ENCODE results near the gene ZC3H18.
A peak's percentile ranks its signal among the peaks of the same experiment; 100 is the strongest.
"Not testable (repeated sequence)": the region's sequence is repeated elsewhere in the genome, so short reads cannot be mapped to it uniquely, and the experiment has no call there.

ZC3H18 gene

DNA sequence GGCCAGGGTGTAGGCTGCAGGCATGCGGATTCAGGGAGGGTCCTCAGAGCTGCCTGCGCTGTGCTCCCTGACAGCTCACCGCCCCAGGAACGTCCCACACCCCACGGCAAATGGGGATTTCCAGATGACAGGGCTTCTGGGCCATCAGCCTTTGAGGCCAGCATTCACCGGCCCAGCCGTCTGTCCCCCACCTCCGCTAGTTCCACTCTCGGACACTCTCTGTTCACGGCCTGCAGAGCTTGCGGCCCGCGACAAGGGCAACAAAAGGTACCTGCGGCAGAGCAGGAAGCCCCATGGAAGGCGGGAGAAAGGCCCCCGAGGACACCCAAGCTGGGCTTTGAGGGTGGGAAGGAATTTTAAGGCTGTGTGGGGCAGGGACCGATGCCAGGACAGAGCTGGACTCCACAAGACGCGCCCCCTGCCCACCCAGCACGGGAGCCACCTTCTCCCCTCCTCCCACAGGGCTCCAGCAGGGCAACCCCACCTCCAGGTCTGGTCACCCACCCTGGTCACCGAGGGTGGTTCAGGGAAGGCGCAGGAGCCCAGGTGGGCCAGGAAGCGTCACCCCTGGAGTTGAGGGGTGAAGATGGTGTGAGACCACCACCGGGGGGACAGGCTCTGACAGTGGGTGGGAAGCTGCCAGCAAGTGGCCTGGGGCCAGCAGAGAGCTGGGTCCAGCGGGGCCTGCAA, 86.2 kb downstream of the ZC3H18 start:
- no peak for DNase-seq

DNA sequence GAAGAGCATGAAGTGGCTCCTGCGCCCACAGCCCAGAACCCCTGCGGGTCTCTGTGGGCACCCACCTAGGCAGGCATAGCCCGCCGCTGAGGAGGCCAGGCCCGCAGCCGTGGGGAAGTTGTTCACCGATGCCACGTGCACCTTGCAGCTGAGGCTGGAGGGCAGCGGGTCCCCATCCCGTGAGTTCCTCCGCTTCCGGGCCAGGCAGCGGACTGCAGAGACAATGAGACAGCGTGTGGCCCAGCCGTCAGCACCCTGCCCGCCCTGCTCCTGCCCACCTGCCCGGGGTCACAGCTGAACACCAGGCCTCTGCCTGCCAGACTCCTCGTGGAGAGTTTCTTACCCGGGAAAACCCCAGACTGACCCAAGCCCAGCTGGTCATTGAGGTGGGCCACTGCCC, 87.2 kb downstream of the ZC3H18 start:
- DNase-seq: no peak

DNA sequence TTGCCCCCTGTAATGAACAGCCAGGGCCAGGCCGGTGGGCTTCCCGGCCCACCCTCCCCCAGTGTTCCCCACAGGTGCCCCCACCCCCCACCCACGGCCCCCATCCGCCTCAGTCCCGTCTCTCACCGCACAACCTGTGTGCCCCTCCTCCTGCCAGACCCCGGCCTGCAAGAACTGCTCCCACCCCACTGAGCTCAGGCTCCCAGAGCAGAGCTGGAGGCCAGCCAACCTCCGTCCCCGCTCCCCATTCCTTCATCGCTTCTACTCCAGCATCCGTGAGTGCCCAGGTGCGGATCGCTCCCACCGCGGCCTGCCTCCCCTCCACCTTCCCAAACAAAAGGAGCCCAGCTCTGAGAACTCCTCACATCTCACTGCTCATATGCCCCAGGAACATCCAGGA, 88.5 kb downstream of the ZC3H18 start:
- DNase-seq: no peak

- no peak for DNase-seq
These were observed 89.0 kb downstream of the ZC3H18 start for GRCh38 chr16:88659160-88659559.

DNA sequence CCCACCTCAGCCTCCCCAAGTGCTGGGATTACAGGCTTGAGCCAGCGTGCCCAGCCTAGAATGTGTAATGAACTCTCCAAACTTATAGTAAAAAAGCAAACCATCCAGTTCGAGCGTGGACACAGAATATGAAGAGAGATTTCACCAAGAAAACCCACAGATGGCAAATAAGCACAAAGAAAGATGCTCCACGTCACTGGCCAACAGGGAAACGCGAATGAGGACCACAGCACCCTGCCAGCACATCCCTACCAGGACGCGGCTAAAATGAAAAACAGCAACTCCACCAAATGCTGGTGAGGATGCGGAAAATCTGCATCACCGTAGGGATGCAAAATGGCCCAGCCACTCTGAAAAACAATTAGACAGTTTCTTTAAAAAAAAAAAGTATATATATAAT, 91.3 kb downstream of the ZC3H18 start:
- DNase-seq: no peak

DNA sequence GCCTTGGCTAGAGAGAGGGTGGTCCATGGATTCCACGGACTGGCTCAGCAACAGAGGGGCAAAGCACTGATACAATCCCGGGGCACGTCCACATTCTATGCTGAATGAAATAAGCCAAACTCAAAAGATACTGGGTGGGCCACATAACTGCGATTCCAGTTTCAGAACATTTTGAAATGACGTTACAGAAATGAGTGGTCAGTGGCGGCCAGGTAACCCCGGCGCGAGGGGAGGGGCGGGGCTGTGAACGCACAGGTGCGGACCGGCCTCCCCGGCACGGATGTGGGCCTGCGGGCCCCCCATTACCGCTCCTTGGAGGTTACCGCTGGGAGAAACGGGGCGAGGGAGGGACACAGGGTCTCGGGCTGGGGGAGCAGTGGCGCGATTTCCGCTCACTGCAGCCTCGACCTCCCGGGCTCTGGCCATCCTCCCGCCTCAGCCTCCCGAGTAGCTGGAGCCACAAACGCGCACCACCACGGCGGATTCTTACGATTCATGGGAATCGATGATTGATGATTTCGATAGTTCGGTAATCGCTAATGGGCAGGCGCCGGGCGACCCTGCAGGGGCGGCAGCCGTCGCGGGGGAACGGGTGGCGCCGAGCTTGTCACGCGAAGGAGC, 92.1 kb downstream of the ZC3H18 start:
- DNase-seq: no peak

DNA sequence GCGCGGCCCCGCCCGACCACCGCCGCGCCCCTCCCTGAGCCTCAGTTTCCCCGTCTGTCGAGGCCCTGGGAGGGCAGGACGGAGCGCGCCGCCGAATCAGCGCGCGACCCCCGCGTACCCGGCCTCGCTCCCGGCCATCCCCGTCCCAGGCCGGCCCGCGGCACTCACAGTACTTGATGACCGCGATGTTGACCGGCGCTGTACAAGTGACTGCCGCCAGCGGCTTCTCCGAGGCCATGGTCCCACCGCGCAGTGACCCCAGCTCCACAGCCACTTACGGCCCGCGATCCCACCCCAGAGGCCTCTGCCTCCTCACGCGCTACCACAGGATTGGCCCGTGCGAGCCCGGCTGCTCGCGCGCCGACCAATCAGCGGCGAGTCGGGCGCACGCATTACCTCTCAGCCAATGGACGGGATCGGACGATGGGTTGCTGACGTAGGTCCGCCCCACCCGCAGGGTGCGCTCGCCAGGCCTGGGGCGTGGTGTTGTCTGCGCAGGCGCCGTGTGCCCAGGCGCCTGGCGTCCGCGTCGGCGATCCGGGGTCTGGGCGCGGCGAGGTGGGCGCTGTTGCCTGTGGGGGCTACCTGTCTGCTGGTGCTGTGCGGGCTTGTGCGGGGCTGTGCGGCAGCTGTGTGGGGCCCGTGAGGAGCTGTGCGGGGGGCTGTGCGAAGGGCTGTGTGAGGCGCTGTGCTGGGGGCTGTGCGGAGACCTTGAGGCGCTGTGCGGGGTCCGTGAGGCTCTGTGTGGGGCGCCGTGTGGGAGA, 92.8 kb downstream of the ZC3H18 start, which contains the start of gene MVD:
MVD (minus strand) TSS at position 249 of the 764 bp plus-strand sequence; CDS start at position 238, 11 bp downstream.
- peak; percentile 92 to 94 for DNase-seq

DNA sequence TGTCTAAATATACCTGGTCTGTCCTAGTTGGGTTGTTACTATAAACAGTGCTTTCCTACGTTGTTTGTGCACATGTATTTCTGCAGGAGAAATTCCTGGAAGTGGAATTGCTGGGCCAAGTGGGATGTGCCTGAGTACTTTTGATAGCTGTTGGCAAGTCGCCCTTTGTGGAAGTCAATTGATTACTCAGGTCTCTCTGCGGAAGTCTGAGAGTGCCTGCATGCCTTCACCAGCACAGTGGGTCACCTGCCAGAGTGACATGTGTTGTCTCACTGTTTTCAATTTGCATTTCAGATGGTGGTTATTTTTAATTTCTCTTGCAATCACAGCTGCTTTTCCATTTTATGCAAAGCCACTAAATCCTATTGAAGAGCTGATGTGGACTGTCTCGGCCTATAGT, 94.9 kb downstream of the ZC3H18 start:
- no peak for DNase-seq

GRCh38 chr16:88665570-88665969, 95.4 kb downstream of the ZC3H18 start:
- DNase-seq: no peak

GRCh38 chr16:88667461-88667860, 97.3 kb downstream of the ZC3H18 start:
- DNase-seq: no peak

GRCh38 chr16:88669493-88669892, 99.3 kb downstream of the ZC3H18 start:
- not testable (repeated sequence) for DNase-seq

DNA sequence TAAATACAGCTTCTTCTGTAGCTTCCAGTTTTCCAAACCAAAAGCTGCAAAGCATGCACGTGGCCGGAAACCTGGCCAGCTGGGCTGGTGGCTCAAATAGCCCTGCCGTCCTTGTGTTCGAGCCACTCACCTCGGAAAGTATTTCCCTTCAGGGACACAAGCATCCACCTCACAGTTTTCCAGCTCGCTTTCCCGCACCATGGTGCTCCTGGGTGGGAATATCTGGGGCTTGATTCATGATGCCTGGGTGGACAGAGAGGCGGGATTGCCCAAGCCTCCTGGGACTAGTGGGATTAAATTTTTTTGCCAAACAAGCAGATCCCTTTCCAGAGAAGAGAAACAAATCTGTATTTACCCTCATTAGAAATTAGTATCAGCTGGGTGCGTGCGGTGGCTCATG, 99.8 kb downstream of the ZC3H18 start:
- no peak for DNase-seq

- DNase-seq: no peak
These were observed 101.6 kb downstream of the ZC3H18 start for GRCh38 chr16:88671806-88672205.

GRCh38 chr16:88672776-88673175, 102.6 kb downstream of the ZC3H18 start:
- DNase-seq: no peak

- no peak for DNase-seq
These were observed 103.6 kb downstream of the ZC3H18 start for GRCh38 chr16:88673716-88674379.

DNA sequence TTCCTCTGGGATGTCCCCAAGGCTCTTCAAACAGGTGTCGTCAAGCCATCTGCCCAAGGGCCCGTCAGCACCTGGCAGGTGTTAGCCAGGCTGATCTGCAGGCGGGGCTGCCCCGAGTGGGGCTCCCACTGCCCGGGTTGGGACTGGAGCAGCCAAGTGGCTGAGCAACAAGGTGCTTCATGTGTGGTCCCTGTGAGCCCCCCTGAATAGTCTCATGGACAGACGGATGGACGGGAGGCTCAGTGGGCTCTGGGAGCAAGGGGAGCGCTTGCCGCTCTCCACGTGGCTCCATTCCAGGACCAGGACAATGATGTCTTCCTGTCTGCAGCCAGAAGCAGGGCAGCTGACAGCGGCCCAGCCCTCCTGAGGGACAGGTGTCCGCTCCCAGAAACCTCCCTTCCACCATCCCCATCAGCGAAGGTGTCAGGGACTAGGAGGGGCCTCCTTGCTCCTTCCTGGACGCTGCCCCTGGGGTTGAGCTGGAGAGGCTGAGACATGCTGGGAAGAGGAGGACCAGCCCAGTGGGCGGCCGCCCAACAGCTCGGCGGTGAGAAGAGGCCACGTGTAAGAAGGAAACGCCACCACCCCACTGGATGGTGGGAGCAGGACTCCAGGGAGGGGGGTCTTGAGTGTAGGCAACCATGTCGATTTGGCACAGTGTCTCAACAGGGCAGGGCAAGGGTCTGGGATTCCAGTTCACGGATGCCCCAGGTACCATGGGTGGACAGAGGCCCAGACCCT, 106.5 kb downstream of the ZC3H18 start:
- no peak for DNase-seq

DNA sequence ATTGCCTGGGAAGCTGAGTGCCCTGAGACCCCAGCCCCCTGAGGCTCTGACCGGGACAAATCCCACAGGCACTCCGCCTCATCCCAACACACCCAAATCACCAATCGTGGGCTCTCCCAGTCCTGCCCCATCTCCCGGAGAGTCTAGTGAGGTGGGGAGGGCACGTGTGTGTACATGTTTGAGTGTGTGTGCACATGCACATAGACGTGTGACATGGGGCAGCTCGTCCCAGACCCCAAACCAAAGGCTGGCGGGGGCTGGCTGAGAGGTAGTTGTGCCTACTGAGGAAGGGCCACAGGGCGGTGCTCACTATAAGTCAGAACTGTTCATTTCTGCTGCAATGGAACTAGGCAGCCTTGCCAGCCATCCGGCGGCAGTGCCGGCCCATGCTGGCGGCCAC, 107.5 kb downstream of the ZC3H18 start:
- no peak for DNase-seq

DNA sequence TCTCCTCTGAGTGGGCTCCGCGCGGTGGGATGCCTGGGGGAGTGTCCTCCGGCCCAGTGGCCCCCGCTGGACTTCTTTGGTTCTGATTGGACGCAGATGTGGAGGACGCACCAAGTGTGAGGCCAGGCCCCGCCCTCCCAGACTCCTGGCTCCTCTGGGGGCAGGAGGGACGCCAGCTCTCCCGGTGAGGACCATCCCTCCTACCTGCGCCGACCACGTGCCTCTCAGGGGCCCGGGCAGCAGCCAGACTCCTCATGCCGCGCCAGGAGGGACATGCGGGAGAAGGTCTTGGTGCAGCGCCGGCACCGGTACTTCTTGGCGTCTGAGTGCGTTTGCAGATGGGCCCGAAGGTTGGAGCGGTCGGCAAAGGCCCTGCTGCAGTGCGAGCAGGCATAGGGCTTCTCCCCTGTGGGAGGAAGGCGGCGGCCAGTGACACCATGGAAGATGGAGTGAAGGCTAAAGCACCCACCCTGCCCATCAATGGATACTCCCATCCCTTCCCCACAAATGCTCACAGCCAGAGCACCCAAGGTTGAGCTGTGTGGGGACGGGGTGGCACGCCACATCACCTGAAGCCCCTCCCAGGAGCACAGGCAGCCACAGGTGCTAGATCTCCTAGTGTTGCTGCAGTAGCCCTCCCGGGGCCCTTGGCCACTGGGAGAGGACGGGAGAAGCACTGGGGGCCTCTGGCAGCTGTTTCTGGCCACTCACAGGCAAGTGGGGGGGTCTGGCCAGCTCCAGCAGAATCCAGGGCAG, 108.2 kb downstream of the ZC3H18 start:
- DNase-seq: no peak

GRCh38 chr16:88680554-88681083, 110.4 kb downstream of the ZC3H18 start:
- no peak for DNase-seq

DNA sequence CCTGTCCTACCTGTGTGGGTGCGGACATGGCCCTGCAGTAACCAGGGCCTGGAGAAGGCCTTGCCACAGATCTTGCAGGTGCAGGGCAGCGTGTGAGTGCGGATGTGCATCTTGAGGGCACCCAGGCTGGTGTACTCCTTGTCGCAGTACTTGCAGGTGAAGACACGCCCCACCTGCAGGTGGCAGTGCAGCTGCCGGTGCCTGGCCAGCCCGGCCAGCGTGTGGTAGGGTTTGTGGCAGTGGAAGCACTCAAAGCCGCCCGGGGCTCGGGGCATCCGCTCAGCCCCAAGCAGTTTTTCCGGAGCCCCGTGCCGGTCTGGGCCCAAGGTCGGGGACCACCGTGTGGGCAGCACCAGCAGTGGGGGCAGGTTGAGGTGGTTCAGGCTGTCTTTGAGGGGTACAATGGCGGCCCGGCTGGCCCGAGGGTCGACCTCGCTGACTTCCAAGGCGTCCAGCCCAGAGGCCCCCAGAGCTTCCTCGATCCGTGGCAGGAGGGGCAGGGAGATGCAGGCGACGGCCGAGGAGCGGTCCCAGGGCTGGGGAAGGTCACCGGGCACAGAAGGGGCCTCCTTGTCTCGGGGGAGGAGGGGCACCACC, 111.0 kb downstream of the ZC3H18 start:
- peak in 1 of 2 experiments; percentile 37 for DNase-seq
